Astrocyte (in vitro differentiated cells and primary cell): ENCODE data around the gene FBXO30.

Experiments used
- EZH2 ChIP-seq: IDR thresholded peaks from 2 replicates; pipeline ENCODE4 v1.6.1; 2012; ENCODE audit warnings: mild to moderate bottlenecking, low read length, inconsistent platforms; ENCODE audit not compliant: insufficient read depth
- TF ChIP-seq, protein P1 (sequence below): IDR thresholded peaks from 2 replicates; pipeline ENCODE4 v1.5.1; 2011; ENCODE audit warnings: low read depth, mild to moderate bottlenecking, inconsistent platforms, low read length, moderate library complexity; ENCODE audit not compliant: insufficient read depth

- TF ChIP-seq, protein P1, sequence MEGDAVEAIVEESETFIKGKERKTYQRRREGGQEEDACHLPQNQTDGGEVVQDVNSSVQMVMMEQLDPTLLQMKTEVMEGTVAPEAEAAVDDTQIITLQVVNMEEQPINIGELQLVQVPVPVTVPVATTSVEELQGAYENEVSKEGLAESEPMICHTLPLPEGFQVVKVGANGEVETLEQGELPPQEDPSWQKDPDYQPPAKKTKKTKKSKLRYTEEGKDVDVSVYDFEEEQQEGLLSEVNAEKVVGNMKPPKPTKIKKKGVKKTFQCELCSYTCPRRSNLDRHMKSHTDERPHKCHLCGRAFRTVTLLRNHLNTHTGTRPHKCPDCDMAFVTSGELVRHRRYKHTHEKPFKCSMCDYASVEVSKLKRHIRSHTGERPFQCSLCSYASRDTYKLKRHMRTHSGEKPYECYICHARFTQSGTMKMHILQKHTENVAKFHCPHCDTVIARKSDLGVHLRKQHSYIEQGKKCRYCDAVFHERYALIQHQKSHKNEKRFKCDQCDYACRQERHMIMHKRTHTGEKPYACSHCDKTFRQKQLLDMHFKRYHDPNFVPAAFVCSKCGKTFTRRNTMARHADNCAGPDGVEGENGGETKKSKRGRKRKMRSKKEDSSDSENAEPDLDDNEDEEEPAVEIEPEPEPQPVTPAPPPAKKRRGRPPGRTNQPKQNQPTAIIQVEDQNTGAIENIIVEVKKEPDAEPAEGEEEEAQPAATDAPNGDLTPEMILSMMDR, result no peak
- no peak for TF ChIP-seq EZH2
Observed at GRCh38 chr6:145802141-145802540, 12.5 kb downstream of the FBXO30 start.
